Ureter (tissue), 1 donor: ENCODE results near the gene ZBTB44. TPM values are rescaled to one million over a fixed set of nuclear protein-coding genes. Genes with fewer than 3 reads are reported as not detected.
"Not testable (repeated sequence)": the region's sequence is repeated elsewhere in the genome, so short reads cannot be mapped to it uniquely, and the experiment has no call there.

Experiments used
- DNase-seq: peaks from one replicate; pipeline ENCODE4 v3.0.0-alpha.2; 2020; ENCODE audit warnings: low spot score
- total RNA-seq: library from RNA; stranded (reverse); gene quantifications from one replicate; pipeline ENCODE4 v1.2.4, GENCODE V29; 2023
- donor health status: DM: yes; HTN: yes; CAD: no.

The ZBTB44 gene
- total RNA-seq, 1 donor from 2014 or later, result 62.3 TPM

- DNase-seq, result no peak
Observed at GRCh38 chr11:130247319-130247718, 67.4 kb downstream of the ZBTB44 start.

GRCh38 chr11:130246738-130247137, 68.0 kb downstream of the ZBTB44 start:
- no peak for DNase-seq

- no peak for DNase-seq
Observed at GRCh38 chr11:130246270-130246669, 68.4 kb downstream of the ZBTB44 start.

GRCh38 chr11:130245375-130245774, 69.3 kb downstream of the ZBTB44 start:
- not testable (repeated sequence) for DNase-seq

GRCh38 chr11:130244848-130245247, 69.9 kb downstream of the ZBTB44 start:
- DNase-seq, result no peak

- no peak for DNase-seq
Observed at GRCh38 chr11:130243816-130244215, 70.9 kb downstream of the ZBTB44 start.

GRCh38 chr11:130241713-130242112, 73.0 kb downstream of the ZBTB44 start:
- no peak for DNase-seq

- DNase-seq, result no peak
Observed at GRCh38 chr11:130237282-130238006, 77.3 kb downstream of the ZBTB44 start.

- no peak for DNase-seq
Observed at GRCh38 chr11:130234315-130234714, 80.4 kb downstream of the ZBTB44 start.

- not testable (repeated sequence) for DNase-seq
Observed at GRCh38 chr11:130233888-130234287, 80.8 kb downstream of the ZBTB44 start.

GRCh38 chr11:130233486-130233885, 81.2 kb downstream of the ZBTB44 start:
- not testable (repeated sequence) for DNase-seq

- DNase-seq, result no peak
Observed at GRCh38 chr11:130227373-130227772, 87.3 kb downstream of the ZBTB44 start.

GRCh38 chr11:130223291-130223971, 91.3 kb downstream of the ZBTB44 start:
- DNase-seq, result no peak

- no peak for DNase-seq
Observed at GRCh38 chr11:130220311-130221035, 94.2 kb downstream of the ZBTB44 start.

GRCh38 chr11:130219148-130219547, 95.6 kb downstream of the ZBTB44 start:
- no peak for DNase-seq

GRCh38 chr11:130218501-130219070, 96.1 kb downstream of the ZBTB44 start:
- no peak for DNase-seq

- DNase-seq, result no peak
Observed at GRCh38 chr11:130217133-130218031, 97.3 kb downstream of the ZBTB44 start.

GRCh38 chr11:130216591-130217132, 98.1 kb downstream of the ZBTB44 start:
- no peak for DNase-seq

- DNase-seq, result no peak
Observed at GRCh38 chr11:130216221-130216550, 98.5 kb downstream of the ZBTB44 start.

- no peak for DNase-seq
Observed at GRCh38 chr11:130215531-130216220, 99.0 kb downstream of the ZBTB44 start.
